CD4-positive, alpha-beta T cell (primary cell): ENCODE results near the gene PSMC4. TPM values are rescaled to one million over a fixed set of nuclear protein-coding genes. Genes with fewer than 3 reads are reported as not detected.

ENCODE experiments used
- ATAC-seq: fragments of 200-7000 bp; cut with Tn5 transposase; one replicate; pipeline ENCODE4 v1.10.0; 2022; ENCODE audit warnings: mild to moderate bottlenecking; ENCODE audit not compliant: poor library complexity
- CTCF ChIA-PET: fragments of 350-600 bp; sonication (Branson Sonifier 250); formaldehyde crosslinking; loops from one replicate; lab custom pipeline; 2021; ENCODE audit warnings: antibody characterized with exemption, inconsistent platforms; lab: Charles Lee
- POLR2A ChIA-PET: fragments of 350-600 bp; sonication (Branson Sonifier 250); formaldehyde crosslinking; loops from one replicate; lab custom pipeline; 2021; ENCODE audit warnings: antibody characterized with exemption, inconsistent platforms; lab: Charles Lee
- DNase-seq, 14 experiments: peaks; one replicate each; pipeline ENCODE4 v3.0.0-alpha.2; 2013 to 2020; ENCODE audit warnings: mixed read lengths in 2 of 14
- H3K27ac ChIP-seq, 2 donors: one replicate each; pipeline versions ENCODE4 v1.5.1 to v1.7.0; 2013; ENCODE audit warnings: low read length in 2 of 2, low read depth in 1 of 2, mild to moderate bottlenecking in 1 of 2
- H3K27me3 ChIP-seq, 2 experiments: 1 replicate in 1 of 2; 2 replicates in 1 of 2; pipeline versions ENCODE4 v1.6.1 to v1.7.0; 2013; ENCODE audit warnings: low read length in 2 of 2, control low read depth in 1 of 2, mild to moderate bottlenecking in 1 of 2, moderate library complexity in 1 of 2; ENCODE audit not compliant: insufficient read depth in 2 of 2, control insufficient read depth in 1 of 2
- H3K36me3 ChIP-seq: one replicate; pipeline ENCODE4 v1.6.1; 2013; ENCODE audit warnings: low read length, control low read depth; ENCODE audit not compliant: insufficient read depth
- H3K4me1 ChIP-seq: one replicate; pipeline ENCODE4 v1.6.1; 2013; ENCODE audit warnings: low read length, control low read depth; ENCODE audit not compliant: insufficient read depth
- H3K4me3 ChIP-seq: one replicate; pipeline ENCODE4 v1.5.1; 2013; ENCODE audit warnings: mild to moderate bottlenecking, low read length, moderate library complexity
- H3K9me3 ChIP-seq, 2 experiments: 1 replicate in 1 of 2; 2 replicates in 1 of 2; pipeline versions ENCODE4 v1.6.1 to v1.7.0; 2013; ENCODE audit warnings: low read length in 2 of 2, mild to moderate bottlenecking in 2 of 2, control low read depth in 1 of 2, moderate library complexity in 1 of 2; ENCODE audit not compliant: control insufficient read depth in 1 of 2, insufficient read depth in 1 of 2
- H3K27ac Mint-ChIP-seq: one replicate; pipeline ENCODE4 v1.8.0; 2020; ENCODE audit warnings: mixed read lengths
- H3K27me3 Mint-ChIP-seq: one replicate; pipeline ENCODE4 v1.8.0; 2021; ENCODE audit warnings: mixed read lengths
- H3K36me3 Mint-ChIP-seq: one replicate; pipeline ENCODE4 v1.8.0; 2021; ENCODE audit warnings: low read depth, mixed read lengths
- H3K4me1 Mint-ChIP-seq: one replicate; pipeline ENCODE4 v1.8.0; 2021; ENCODE audit warnings: low read depth, mixed read lengths
- H3K4me3 Mint-ChIP-seq: one replicate; pipeline ENCODE4 v1.8.0; 2020; ENCODE audit warnings: mild to moderate bottlenecking, mixed read lengths
- H3K9me3 Mint-ChIP-seq: one replicate; pipeline ENCODE4 v1.8.0; 2020; ENCODE audit warnings: mixed read lengths
- intact Hi-C, 2 experiments: fragments of 100-400 bp; cut with DNase I in 1 of 2; cut with micrococcal nuclease in 1 of 2; formaldehyde crosslinking; loops; one replicate each; pipeline versions ENCODE4 v1.15.1 to v1.9.0; 2023 to 2025; cut with DNase I, micrococcal nuclease
- total RNA-seq, 174 experiments: library from RNA in 2 of 174; stranded (reverse) in 2 of 174; gene quantifications; one replicate each; pipeline ENCODE4 v1.2.3 and lab custom pipeline; 2021 to 2026
- TF ChIP-seq, protein P1 (sequence below): fragments of 200-600 bp; IDR thresholded peaks from one replicate; pipeline ENCODE4 v1.8.0; 2022; ENCODE audit warnings: antibody characterized with exemption, mild to moderate bottlenecking

PSMC4 gene
- total RNA-seq, 2 experiments from 2014 or later, result 61.3 to 67.4 TPM

DNA sequence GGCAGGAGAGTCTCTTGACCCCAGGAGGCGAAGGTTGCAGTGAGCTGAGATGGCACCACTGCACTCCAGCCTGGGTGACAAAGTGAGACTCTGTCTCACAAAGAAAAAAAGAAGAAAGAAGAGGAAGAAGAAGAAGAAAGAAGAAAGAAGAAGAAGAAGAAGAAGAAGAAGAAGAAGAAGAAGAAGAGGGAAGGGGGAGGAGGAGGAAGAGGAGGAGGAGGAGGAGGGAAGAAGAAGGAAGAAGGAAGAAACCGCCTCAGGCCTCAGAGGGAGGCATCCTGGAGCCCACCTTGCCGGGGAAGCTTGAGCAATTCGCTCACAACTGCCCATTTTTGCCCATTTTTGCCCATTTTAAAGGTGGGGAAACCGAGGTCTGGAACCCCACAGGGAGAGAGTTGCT is 46.0 kb upstream of the PSMC4 start:
- H3K27me3 Mint-ChIP-seq, result no peaks in the 10 kb centered on the region
- H3K27ac Mint-ChIP-seq, result no peak overlapping the region
- CTCF ChIA-PET, result no interaction called here
- Histone ChIP-seq H3K27me3 (no peaks in the 10 kb centered on the region), H3K4me3 (no peak overlapping the region), H3K36me3 (peaks cover 2% of the 10 kb centered on the region), H3K27ac (no peak overlapping the region), H3K4me1 (peaks cover 11% of the 10 kb centered on the region), H3K9me3 (no peaks in the 10 kb centered on the region)
- POLR2A ChIA-PET, result interaction anchor here (1.1 to 1.2 kb wide), 3 partner anchors 15 to 47 kb away, joined by 3 to 5 read pairs (median 3); no protein-coding TSS in a partner anchor
- H3K4me3 Mint-ChIP-seq, result no peak overlapping the region
- peaks cover 40% of the 10 kb centered on the region for H3K36me3 Mint-ChIP-seq
- H3K4me1 Mint-ChIP-seq, result peaks cover 28% of the 10 kb centered on the region
- no peak for ATAC-seq
- TF ChIP-seq, protein P1, sequence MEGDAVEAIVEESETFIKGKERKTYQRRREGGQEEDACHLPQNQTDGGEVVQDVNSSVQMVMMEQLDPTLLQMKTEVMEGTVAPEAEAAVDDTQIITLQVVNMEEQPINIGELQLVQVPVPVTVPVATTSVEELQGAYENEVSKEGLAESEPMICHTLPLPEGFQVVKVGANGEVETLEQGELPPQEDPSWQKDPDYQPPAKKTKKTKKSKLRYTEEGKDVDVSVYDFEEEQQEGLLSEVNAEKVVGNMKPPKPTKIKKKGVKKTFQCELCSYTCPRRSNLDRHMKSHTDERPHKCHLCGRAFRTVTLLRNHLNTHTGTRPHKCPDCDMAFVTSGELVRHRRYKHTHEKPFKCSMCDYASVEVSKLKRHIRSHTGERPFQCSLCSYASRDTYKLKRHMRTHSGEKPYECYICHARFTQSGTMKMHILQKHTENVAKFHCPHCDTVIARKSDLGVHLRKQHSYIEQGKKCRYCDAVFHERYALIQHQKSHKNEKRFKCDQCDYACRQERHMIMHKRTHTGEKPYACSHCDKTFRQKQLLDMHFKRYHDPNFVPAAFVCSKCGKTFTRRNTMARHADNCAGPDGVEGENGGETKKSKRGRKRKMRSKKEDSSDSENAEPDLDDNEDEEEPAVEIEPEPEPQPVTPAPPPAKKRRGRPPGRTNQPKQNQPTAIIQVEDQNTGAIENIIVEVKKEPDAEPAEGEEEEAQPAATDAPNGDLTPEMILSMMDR, result no peak
- intact Hi-C loops, result no loop called here
- DNase-seq, result no peak
- no peaks in the 10 kb centered on the region for H3K9me3 Mint-ChIP-seq

DNA sequence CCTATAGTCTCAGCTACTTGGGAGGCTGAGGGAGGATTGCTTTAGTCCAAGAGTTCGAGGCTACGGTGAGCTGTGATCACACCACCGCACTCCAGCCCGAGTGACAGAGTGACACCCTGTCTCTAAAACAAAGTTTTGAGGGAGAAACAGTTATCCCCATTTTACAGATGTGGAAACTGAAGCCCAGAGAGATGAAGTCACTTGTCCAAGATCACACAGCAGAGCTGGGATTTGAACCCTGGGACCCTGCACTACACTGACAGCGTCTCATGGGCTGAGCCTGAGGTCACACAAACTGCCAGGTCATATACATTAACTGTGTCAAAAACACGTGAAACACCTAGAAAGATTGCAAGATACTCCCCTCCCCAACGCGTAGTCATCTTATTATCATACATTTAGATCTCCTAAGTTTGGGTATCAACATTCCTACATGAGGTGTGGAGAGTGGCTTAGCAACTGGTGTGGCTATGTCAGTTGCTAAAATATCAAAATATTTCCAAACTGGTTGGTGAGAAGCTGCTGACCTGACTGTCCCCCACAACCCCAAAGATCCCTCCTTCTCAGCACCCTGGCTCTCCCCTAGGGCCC is 44.7 kb upstream of the PSMC4 start:
- H3K27me3 Mint-ChIP-seq, result no peaks in the 10 kb centered on the region
- no peaks in the 10 kb centered on the region for H3K27me3 ChIP-seq
- H3K4me3 ChIP-seq, result no peak overlapping the region
- H3K27ac Mint-ChIP-seq, result no peak overlapping the region
- H3K9me3 Mint-ChIP-seq, result no peaks in the 10 kb centered on the region
- DNase-seq (no peak), ATAC-seq (no peak)
- POLR2A ChIA-PET, result interaction anchor here (0.5 to 1.2 kb wide), 4 partner anchors 16 to 250 kb away, joined by 3 to 5 read pairs (median 3); no protein-coding TSS in a partner anchor
- H3K36me3 ChIP-seq, result peaks cover 2% of the 10 kb centered on the region
- TF ChIP-seq, protein P1, result no peak
- intact Hi-C loops, result no loop called here
- H3K9me3 ChIP-seq, result no peaks in the 10 kb centered on the region
- peaks cover 42% of the 10 kb centered on the region for H3K36me3 Mint-ChIP-seq
- CTCF ChIA-PET, result no interaction called here
- H3K4me1 Mint-ChIP-seq, result peaks cover 38% of the 10 kb centered on the region
- H3K4me1 ChIP-seq, result peaks cover 11% of the 10 kb centered on the region
- H3K27ac ChIP-seq, result no peak overlapping the region
- no peak overlapping the region for H3K4me3 Mint-ChIP-seq

DNA sequence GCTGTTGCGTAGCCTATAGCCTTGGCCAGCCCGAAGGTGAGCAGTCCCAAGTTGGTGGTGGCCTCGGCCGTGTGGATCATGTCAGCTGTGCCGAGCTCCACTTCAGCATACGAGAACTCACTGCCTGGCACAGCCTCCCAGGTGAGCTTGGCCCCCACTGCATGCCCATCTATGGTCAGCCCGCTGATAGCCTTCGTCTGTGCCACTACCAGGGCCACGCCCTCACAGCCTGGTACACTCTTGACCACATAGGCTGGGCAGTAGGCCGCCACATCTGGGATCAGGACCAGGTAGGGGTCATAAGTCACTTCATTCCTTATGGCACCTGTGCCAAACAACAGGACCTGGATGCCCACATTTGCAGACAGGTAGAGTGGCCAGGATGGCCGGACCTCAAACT is 43.9 kb upstream of the PSMC4 start:
- Histone ChIP-seq H3K36me3 (peaks cover 2% of the 10 kb centered on the region), H3K27ac (no peak overlapping the region), H3K27me3 (no peaks in the 10 kb centered on the region), H3K4me3 (no peak overlapping the region), H3K4me1 (peaks cover 11% of the 10 kb centered on the region), H3K9me3 (no peaks in the 10 kb centered on the region)
- ChIA-PET CTCF (no interaction called here), POLR2A (interaction anchor here (1.7 kb wide), 1 partner anchor 43 kb away, joined by 6 read pairs; the partner anchor contains the start of gene PSMC4)
- DNase-seq, result no peak
- TF ChIP-seq, protein P1, result no peak
- Mint-ChIP-seq H3K4me1 (peaks cover 44% of the 10 kb centered on the region), H3K36me3 (peaks cover 42% of the 10 kb centered on the region), H3K4me3 (no peak overlapping the region), H3K9me3 (no peaks in the 10 kb centered on the region), H3K27me3 (no peaks in the 10 kb centered on the region), H3K27ac (no peak overlapping the region)
- no peak for ATAC-seq
- intact Hi-C loops, result no loop called here
